Fibroblast of pulmonary artery (primary cell): ENCODE measurements around the gene FLT1.

ENCODE experiments used
- DNase-seq: peaks from one replicate; pipeline ENCODE4 v3.0.0-alpha.2; 2010; ENCODE audit warnings: low read depth
- H3K4me3 ChIP-seq: replicated peaks from 2 replicates; pipeline ENCODE4 v1.5.1; 2011; ENCODE audit warnings: low read depth, mild to moderate bottlenecking, control low read depth, low read length, moderate library complexity
- CTCF ChIP-seq: IDR thresholded peaks from 2 replicates; pipeline ENCODE4 v1.5.1; 2011; ENCODE audit warnings: mild to moderate bottlenecking, control low read depth, low read length, inconsistent platforms; ENCODE audit errors: missing control alignments

Gene FLT1

GRCh38 chr13:28337166-28338005, 157.5 kb downstream of the FLT1 start:
- no peak overlapping the region for H3K4me3 ChIP-seq
- peak; percentile 86 for DNase-seq
- TF ChIP-seq CTCF, result no peak

- no peak overlapping the region for H3K4me3 ChIP-seq
- no peak for TF ChIP-seq CTCF
- no peak for DNase-seq
Measured at GRCh38 chr13:28336193-28336657, 158.7 kb downstream of the FLT1 start.

GRCh38 chr13:28333204-28333881, 161.6 kb downstream of the FLT1 start:
- no peak overlapping the region for H3K4me3 ChIP-seq
- peak; percentile 50 for DNase-seq
- TF ChIP-seq CTCF, result no peak

GRCh38 chr13:28329395-28330158, 165.4 kb downstream of the FLT1 start:
- peak; percentile 1 for TF ChIP-seq CTCF
- peak; percentile 98 for DNase-seq
- H3K4me3 ChIP-seq, result peak overlapping the region; percentile 8

DNA sequence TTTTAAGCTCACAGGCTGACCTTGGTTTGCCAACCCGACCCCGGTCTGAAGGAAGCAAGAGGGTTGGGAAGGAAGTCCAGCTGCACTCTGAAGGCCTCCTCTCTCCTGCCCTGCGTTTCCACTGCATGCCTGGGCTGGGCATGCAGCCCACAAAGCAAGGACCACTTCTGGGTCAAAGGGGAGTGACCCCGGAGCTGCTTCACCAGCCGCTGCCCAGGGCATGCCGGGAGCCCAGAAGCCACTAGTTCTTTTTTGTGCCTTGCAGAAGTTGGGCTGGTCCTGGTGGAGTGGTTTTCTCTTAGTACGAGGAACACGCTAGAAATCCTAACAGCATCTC, 166.7 kb downstream of the FLT1 start:
- no peak for TF ChIP-seq CTCF
- H3K4me3 ChIP-seq, result no peak overlapping the region
- no peak for DNase-seq

GRCh38 chr13:28327373-28328270, 167.3 kb downstream of the FLT1 start:
- no peak for DNase-seq
- H3K4me3 ChIP-seq, result no peak overlapping the region
- no peak for TF ChIP-seq CTCF
